HG03039 (cell line): ENCODE results near the gene KDELR3.

ENCODE experiments used
- ATAC-seq: cut with Tn5 transposase; IDR thresholded peaks from one replicate; pipeline ENCODE4 v1.9.1; 2021; ENCODE audit warnings: mild to moderate bottlenecking, moderate library complexity; ENCODE audit not compliant: unreplicated experiment

The KDELR3 gene

DNA sequence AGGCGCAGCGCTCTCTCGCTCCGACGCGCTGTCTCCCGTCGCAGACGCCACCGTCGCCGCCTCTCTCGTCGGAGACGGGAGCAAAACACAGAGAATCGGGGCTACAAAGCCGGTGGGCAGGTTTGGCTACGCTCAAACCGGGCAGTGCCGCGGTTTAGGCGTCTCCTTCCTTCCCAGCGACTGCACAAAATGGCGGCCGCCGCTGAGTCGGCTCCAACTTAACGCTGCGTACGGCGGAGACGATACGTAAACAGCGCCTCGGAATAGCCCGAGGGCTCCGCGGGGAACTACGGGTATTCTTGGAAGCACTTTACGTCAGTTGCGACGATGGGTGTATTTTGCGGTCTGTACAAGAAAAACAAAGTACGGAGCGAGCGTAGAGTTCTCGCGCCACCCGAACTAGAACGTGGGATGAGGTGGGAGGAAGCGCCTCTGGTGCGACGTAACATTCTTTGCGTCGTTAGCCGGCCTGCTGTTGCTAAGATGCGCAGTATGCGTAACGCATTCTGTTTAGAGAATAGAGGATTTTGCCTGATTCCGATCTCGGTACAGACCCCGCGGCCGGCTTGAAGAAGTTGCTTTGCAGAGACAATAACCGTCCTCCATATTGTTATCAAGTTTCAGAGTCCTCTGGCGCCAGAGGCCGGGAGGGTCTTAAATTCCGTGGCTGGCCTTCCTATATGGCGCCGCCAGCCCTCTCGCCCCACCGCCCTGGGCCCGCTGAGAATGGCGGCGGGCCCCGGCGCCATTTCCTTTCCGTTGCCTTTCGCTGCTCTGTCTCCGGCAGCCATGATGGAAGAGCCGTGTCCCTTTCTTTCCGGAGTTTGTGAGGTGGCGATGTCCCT is 38.4 kb downstream of the KDELR3 start, which contains the start of gene DDX17:
DDX17 (minus strand) TSS at position 194 of the 845 bp plus-strand sequence.
- peak; percentile 76 for ATAC-seq

DNA sequence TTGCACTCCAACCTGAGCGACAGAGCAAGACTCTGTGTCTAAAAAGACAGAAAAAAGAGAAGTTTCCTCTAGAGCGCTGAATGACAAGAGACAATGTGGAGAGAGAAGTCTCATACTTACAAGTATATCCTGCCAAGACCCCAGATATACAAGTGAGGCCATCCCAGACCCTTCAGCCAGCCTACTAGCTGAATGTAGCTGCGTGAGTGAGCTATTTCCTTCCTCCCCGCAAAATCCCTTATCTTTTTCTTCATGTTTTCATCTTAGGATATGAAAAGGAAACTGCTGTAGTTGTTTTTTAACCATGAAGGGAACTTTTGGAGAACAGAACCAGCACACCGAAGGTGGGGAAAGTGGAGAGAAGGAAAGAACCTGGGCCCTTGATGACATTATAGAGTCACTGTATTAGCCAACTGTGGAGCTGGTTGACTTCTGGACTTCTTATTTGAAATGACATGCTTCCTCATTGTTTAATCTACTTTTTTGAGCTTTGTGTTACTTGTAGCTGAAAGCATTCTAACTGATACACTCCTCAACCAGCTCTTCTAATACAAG is 42.6 kb downstream of the KDELR3 start:
- ATAC-seq = no peak

DNA sequence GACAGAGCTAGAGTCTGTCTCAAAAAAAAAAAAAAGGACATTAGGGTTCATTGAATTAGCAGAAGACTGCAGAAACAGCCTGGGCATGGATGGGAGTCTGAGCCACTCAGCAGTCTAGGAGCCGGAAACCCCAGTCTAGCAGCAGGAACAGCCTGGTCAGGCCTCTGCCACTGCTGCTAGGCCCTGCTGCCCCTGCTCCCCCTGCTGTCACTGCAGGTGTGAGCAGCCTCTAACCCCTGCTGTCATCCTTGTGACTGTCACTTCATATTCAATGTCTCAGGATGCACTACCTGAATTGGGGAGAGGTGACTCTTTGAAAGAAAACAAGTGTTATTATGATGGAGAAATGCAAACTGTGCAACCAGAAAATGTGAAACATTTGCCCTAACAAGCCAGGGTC is 45.2 kb downstream of the KDELR3 start:
- ATAC-seq = no peak

DNA sequence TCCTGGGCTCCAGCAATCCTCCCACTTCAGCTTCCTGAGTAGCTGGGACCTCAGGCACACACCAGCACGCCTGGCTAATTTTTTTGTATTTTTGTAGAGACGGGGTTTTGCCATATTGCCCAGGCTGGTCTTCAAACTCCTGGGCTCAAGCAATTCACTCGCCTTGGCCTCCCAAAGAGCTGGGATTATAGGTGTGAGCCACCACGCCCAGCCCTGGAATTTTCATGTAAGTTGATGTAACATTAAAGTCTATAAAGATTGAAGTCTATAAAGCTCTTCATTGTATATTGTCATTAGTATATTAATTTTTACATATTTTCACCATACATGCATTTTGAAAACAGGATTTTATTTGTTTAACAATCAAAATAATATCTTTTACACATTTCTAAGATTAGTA is 50.7 kb downstream of the KDELR3 start:
- no peak for ATAC-seq

DNA sequence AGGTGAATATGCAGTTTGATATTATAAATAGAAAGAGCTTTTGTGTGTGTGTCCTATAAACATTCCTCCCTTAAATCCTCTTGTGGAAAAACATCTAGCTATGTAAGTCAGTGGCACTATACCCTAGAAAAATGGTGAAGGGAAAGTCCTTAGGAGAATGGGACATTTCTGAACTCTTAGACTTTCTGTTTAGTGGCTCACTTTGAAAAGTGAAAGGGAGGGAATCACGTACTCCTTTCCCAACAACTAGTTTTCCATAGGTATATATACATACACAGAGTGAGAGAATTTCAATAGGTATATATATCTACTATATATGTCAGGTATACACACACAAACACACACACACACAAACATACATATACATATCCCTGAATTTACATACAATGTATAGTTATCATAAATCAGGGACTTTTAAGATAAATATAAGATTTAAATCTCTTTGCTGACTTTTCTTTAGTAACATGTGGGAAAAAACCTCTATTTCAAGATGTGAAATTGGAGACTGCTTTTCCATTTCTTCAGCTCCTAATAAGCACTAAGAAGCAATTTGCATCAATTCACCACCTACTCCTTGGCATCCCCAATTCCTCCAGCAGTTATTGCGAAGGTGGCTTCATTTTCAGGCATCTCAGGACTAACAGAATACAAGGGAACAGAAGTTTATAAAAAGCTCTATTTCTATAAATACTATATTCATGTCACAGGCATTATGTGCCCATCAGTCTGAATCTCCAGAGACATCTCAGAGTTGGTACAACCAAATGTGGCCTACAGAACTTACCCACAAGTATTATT is 51.8 kb downstream of the KDELR3 start:
- no peak for ATAC-seq

DNA sequence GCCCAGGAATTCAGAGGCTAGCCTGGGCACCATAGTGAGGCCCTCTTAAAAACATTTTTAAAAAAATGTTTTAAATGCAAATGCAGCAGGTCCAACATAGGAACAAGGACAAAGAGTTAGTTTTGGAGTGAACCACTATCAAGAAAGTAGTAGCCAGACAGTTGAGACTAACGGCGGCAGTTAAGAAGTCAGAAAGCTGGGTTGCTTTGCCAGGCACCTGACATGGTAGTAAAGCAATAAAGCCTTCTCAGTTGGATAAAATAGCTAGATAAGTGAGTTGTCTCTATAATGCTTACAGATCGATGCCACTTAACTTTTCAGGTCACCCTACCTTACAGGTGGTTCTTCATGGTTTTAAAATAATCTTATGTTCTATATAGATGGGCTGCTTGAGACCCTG is 55.1 kb downstream of the KDELR3 start:
- no peak for ATAC-seq

DNA sequence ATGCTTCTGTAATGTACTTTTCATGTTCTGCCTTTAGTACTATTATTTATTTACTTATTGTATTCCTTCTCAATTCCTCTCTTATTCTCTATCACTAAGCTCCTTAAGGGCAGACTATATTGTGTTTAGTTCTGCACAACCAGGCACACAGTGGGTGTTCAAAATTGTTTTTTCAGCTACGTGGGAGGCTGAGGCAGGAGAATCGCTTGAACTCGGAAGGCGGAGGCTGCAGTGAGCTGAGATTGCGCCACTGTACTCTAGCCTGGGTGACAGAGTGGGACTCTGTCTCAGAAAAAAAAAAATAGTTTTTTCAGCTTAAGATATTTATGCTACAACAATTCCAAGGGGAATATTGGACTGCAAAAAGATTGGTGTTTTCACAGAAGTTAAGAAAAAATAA is 55.6 kb downstream of the KDELR3 start:
- ATAC-seq = no peak

DNA sequence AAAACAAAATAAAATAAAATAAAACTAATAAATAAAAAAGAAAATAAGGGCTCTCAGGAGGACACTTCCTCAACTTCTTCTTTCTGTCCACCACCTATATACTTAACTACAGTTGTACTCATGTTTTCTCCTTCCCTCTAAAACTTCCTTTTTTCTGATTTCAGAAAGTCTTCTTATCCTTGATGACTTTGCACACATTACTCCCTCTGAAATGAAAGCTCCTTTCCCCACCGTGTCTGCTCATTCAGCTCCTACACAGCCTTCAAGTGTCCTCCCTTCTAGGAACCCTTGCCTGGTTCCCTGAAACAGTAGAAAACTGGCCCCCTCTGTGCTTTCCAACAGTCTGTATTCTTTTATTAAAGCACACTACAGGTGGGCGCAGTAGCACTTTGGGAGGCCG is 56.5 kb downstream of the KDELR3 start:
- no peak for ATAC-seq

DNA sequence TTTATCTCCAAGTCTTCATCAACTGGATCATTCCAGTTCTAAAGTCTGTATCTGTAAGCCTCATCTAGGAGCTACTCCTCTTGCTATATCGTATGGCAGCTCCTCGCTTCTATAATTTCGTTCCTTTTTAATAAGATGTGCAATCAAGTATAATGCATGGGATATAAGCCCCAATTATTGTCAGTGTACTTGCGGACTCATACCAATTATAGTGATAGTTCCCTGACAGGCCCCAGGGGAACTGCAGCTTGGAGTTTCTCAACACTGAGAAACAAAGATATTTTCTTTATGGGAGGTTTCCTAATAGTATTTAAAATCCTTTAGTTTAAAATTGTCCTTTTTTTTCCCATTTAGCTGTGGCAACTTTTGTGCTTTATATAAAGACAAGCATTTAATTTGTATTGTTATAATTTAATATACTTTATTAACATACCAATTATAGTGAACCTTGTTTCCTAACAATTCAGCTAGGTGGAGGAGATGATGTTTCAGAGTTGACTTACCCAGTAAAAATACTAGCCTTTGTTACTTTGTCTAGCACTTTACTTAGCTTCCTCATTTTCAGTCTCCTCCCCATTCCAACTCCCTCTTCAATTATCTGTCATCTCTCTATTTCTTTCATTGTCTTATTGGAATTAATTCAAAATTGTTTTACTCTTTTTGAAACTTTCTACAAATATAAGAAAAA is 63.5 kb downstream of the KDELR3 start:
- no peak for ATAC-seq
